Measurements from ENCODE around the gene STK32B.

STK32B gene

DNA sequence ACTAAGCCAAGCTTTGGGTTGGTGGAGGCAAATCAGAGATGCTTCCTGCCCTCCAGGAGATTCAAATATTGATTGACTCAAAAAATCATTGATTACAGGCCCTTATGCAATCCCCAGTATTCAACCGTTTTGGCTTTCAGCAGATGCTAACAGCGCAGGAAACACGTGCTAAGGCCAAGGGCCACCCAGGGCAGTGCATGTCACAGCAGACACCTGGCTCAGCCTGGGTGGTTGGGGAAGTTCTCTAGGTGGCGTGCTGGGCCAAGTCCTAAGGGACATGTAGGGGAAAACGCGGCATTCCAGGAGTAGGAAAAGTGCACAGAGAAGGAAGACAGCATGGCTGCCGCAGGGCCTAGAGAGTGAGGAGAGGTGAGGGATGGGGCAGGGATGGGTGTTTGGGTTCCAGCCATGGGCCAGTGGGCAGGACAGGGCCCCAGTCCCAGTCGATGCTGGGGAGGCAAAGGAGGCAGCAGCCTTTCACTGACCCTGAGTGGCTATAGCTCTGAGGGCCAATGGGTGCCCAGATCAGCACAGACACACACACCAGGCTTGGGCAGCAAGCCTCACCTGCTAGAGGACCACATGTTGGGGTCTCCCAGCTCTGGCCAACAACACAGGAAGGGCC is 418.0 kb downstream of the STK32B start:
- Histone ChIP-seq H3K27me3 (ENCODE audit: insufficient read depth, low read length) (no peaks in the 10 kb centered on the region), H3K9ac (ENCODE audit: low read length) (no peak overlapping the region), H2BK5ac (ENCODE audit: low read depth, low read length, poor library complexity) (no peak overlapping the region), H3K79me2 (ENCODE audit: control insufficient read depth, insufficient read depth, low read length, poor library complexity) (no peaks in the 10 kb centered on the region), H3K79me1 (ENCODE audit: low read length) (no peaks in the 10 kb centered on the region), H4K12ac (ENCODE audit: low read depth, low read length) (no peak overlapping the region), H3K36me3 (ENCODE audit: control insufficient read depth in 1 of 2, insufficient read depth in 2 of 2, low read length in 2 of 2) (no peaks in the 10 kb centered on the region), H3K14ac (ENCODE audit: low read length) (no peak overlapping the region), H3K18ac (ENCODE audit: low read length) (no peak overlapping the region), H2AFZ (ENCODE audit: insufficient read depth, low read length, poor library complexity) (no peak overlapping the region), H3K27ac (ENCODE audit: low read depth, low read length) (no peak overlapping the region), H3K4me3 (ENCODE audit: low read depth, low read length) (no peak overlapping the region), H4K8ac (ENCODE audit: low read depth, low read length) (no peak overlapping the region), H3K4me2 (ENCODE audit: low read length) (no peak overlapping the region), H2BK120ac (ENCODE audit: insufficient read depth, low read length, poor library complexity) (no peak overlapping the region), H3K4me1 (ENCODE audit: control insufficient read depth in 1 of 2, insufficient read depth in 2 of 2, low read length in 2 of 2) (peaks cover 3% of the 10 kb centered on the region in 2 experiments), H3K23ac (ENCODE audit: low read length) (no peak overlapping the region), H3K4ac (ENCODE audit: low read depth, low read length) (no peak overlapping the region), H4K91ac (ENCODE audit: low read depth, low read length) (no peak overlapping the region), H3K9me3 (ENCODE audit: insufficient read depth, low read depth, low read length) (no peaks in the 10 kb centered on the region), H2AK5ac (ENCODE audit: low read length) (no peak overlapping the region), H2BK12ac (ENCODE audit: low read length) (no peak overlapping the region)
- WGBS (ENCODE audit: extremely low coverage, insufficient coverage, insufficient read length): no CpG with 5 or more reads among the region's 8 CpGs
- DNase-seq: no peak

DNA sequence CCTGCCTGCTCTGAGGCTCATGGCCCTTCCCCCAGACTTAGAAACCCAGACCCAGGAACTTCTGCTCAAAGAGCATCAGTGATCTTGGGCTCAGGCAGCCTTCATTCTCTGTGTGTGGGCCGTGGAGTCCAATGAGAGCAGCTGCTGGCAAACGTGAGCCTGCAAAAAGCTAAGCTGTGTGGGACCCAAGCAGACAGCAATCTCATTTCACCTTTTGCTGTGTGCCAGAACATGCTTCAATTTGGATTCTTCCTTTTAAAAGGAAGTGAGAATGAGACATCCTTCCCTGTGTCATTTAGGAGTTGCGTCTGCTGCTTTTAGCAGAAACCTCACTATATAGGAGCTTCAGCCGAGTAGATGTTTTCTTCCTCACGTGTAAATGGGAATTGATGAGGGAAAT is 418.6 kb downstream of the STK32B start:
- Histone ChIP-seq H2AK5ac (ENCODE audit: low read length) (no peak overlapping the region), H3K18ac (ENCODE audit: low read length) (no peak overlapping the region), H3K4me1 (ENCODE audit: control insufficient read depth in 1 of 2, insufficient read depth in 2 of 2, low read length in 2 of 2) (peaks cover 3% of the 10 kb centered on the region in 2 experiments), H3K79me1 (ENCODE audit: low read length) (no peaks in the 10 kb centered on the region), H3K14ac (ENCODE audit: low read length) (no peak overlapping the region), H3K27ac (ENCODE audit: low read depth, low read length) (no peak overlapping the region), H3K4me3 (ENCODE audit: low read depth, low read length) (no peak overlapping the region), H3K9me3 (ENCODE audit: insufficient read depth, low read depth, low read length) (no peaks in the 10 kb centered on the region), H2BK12ac (ENCODE audit: low read length) (no peak overlapping the region), H3K4me2 (ENCODE audit: low read length) (no peak overlapping the region), H4K12ac (ENCODE audit: low read depth, low read length) (no peak overlapping the region), H3K79me2 (ENCODE audit: control insufficient read depth, insufficient read depth, low read length, poor library complexity) (no peaks in the 10 kb centered on the region), H2BK5ac (ENCODE audit: low read depth, low read length, poor library complexity) (no peak overlapping the region), H3K23ac (ENCODE audit: low read length) (no peak overlapping the region), H3K27me3 (ENCODE audit: insufficient read depth, low read length) (no peaks in the 10 kb centered on the region), H3K9ac (ENCODE audit: low read length) (no peak overlapping the region), H2BK120ac (ENCODE audit: insufficient read depth, low read length, poor library complexity) (no peak overlapping the region), H3K36me3 (ENCODE audit: control insufficient read depth in 1 of 2, insufficient read depth in 2 of 2, low read length in 2 of 2) (no peaks in the 10 kb centered on the region), H3K4ac (ENCODE audit: low read depth, low read length) (no peak overlapping the region), H4K8ac (ENCODE audit: low read depth, low read length) (no peak overlapping the region), H2AFZ (ENCODE audit: insufficient read depth, low read length, poor library complexity) (no peak overlapping the region), H4K91ac (ENCODE audit: low read depth, low read length) (no peak overlapping the region)
- no peak for DNase-seq
- no CpG with 5 or more reads among the region's 5 CpGs for WGBS (ENCODE audit: extremely low coverage, insufficient coverage, insufficient read length)

DNA sequence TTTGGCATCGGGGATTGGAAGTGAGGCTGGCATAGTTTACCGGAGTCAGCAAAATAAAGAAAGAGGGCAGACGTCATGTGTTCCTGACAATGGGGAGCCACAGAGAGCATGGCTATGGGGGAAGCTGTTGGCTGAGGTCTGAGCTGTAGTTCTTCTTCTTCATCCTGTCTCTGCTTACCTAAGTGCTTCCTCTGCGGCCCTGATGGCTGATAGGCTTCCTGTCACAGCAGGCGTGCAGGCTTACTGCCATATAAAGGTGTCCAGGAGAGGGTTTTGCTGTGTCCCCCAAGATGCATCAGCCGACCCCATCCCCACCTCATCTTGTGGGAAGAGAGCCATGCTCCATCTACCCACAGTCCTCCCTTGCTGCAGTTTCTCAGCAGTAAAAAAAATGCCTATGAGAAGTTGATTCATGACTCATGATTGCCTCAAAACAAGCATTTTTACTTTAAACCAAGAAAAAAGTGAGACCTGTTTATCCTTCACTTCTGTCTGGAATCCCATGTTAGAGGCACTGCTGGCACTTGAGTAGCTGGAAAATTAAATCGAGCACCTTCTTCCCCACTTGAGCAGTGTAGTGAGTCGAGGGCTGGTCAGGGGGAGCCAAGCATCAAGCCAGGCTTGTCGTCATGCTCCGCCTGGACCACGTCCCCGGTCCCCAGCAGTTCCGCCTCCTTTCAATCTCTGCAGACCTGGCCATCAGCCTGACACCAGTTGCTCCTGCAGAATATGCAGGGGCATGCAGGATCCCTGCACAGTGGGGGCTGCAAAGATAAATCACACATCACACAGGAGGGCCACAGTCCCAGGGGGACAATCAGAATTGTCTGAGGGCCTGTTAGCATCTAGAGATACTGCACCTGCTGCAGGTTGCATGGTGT is 419.3 kb downstream of the STK32B start:
- Histone ChIP-seq H3K9ac (ENCODE audit: low read length) (no peak overlapping the region), H2AFZ (ENCODE audit: insufficient read depth, low read length, poor library complexity) (no peak overlapping the region), H3K9me3 (ENCODE audit: insufficient read depth, low read depth, low read length) (no peaks in the 10 kb centered on the region), H3K4ac (ENCODE audit: low read depth, low read length) (no peak overlapping the region), H4K91ac (ENCODE audit: low read depth, low read length) (no peak overlapping the region), H2BK5ac (ENCODE audit: low read depth, low read length, poor library complexity) (no peak overlapping the region), H3K23ac (ENCODE audit: low read length) (no peak overlapping the region), H3K79me1 (ENCODE audit: low read length) (no peaks in the 10 kb centered on the region), H3K4me1 (ENCODE audit: control insufficient read depth in 1 of 2, insufficient read depth in 2 of 2, low read length in 2 of 2) (peaks cover 3% of the 10 kb centered on the region in 2 experiments), H3K14ac (ENCODE audit: low read length) (no peak overlapping the region), H3K18ac (ENCODE audit: low read length) (no peak overlapping the region), H3K4me3 (ENCODE audit: low read depth, low read length) (no peak overlapping the region), H2BK120ac (ENCODE audit: insufficient read depth, low read length, poor library complexity) (no peak overlapping the region), H3K4me2 (ENCODE audit: low read length) (no peak overlapping the region), H4K8ac (ENCODE audit: low read depth, low read length) (no peak overlapping the region), H3K27me3 (ENCODE audit: insufficient read depth, low read length) (no peaks in the 10 kb centered on the region), H3K36me3 (ENCODE audit: control insufficient read depth in 1 of 2, insufficient read depth in 2 of 2, low read length in 2 of 2) (no peaks in the 10 kb centered on the region), H3K79me2 (ENCODE audit: control insufficient read depth, insufficient read depth, low read length, poor library complexity) (no peaks in the 10 kb centered on the region), H4K12ac (ENCODE audit: low read depth, low read length) (no peak overlapping the region), H2AK5ac (ENCODE audit: low read length) (no peak overlapping the region), H3K27ac (ENCODE audit: low read depth, low read length) (no peak overlapping the region), H2BK12ac (ENCODE audit: low read length) (no peak overlapping the region)
- DNase-seq: no peak
- no CpG with 5 or more reads among the region's 13 CpGs for WGBS (ENCODE audit: extremely low coverage, insufficient coverage, insufficient read length)

DNA sequence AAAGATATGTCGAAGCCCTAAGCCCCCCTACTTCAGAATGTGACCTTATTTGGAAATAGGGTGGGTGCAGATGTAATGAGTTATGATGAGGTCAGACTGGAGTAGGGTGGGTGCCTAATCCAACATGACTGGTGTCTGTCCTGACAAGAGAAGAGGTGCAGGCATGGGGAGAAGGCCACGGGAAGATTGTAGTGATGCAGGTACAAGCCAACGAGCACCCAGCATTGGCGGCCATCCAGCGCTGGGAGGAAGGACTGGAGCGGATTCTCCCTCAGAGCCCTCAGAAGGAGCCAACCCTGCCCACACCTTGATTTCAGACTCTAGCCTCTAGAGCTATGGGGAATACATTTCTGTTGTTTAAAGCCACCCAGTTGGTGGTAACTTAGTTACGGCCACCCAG is 419.9 kb downstream of the STK32B start:
- H4K12ac ChIP-seq (ENCODE audit: low read depth, low read length): no peak overlapping the region
- no peaks in the 10 kb centered on the region for H3K4me1 ChIP-seq (ENCODE audit: control insufficient read depth in 1 of 2, insufficient read depth in 2 of 2, low read length in 2 of 2)
- no peak overlapping the region for H2BK5ac ChIP-seq (ENCODE audit: low read depth, low read length, poor library complexity)
- no peak for DNase-seq
- H3K27ac ChIP-seq (ENCODE audit: low read depth, low read length): no peak overlapping the region
- no peak overlapping the region for H2AK5ac ChIP-seq (ENCODE audit: low read length)
- no peaks in the 10 kb centered on the region for H3K36me3 ChIP-seq (ENCODE audit: control insufficient read depth in 1 of 2, insufficient read depth in 2 of 2, low read length in 2 of 2)
- H3K79me1 ChIP-seq (ENCODE audit: low read length): no peaks in the 10 kb centered on the region
- no peak overlapping the region for H3K23ac ChIP-seq (ENCODE audit: low read length)
- no peak overlapping the region for H4K8ac ChIP-seq (ENCODE audit: low read depth, low read length)
- H3K79me2 ChIP-seq (ENCODE audit: control insufficient read depth, insufficient read depth, low read length, poor library complexity): no peaks in the 10 kb centered on the region
- no peak overlapping the region for H3K4me2 ChIP-seq (ENCODE audit: low read length)
- H3K4ac ChIP-seq (ENCODE audit: low read depth, low read length): no peak overlapping the region
- WGBS (ENCODE audit: extremely low coverage, insufficient coverage, insufficient read length): no CpG with 5 or more reads among the region's 7 CpGs
- H2BK12ac ChIP-seq (ENCODE audit: low read length): no peak overlapping the region
- no peak overlapping the region for H3K18ac ChIP-seq (ENCODE audit: low read length)
- no peak overlapping the region for H3K4me3 ChIP-seq (ENCODE audit: low read depth, low read length)
- no peaks in the 10 kb centered on the region for H3K9me3 ChIP-seq (ENCODE audit: insufficient read depth, low read depth, low read length)
- no peak overlapping the region for H2AFZ ChIP-seq (ENCODE audit: insufficient read depth, low read length, poor library complexity)
- no peak overlapping the region for H2BK120ac ChIP-seq (ENCODE audit: insufficient read depth, low read length, poor library complexity)
- no peak overlapping the region for H4K91ac ChIP-seq (ENCODE audit: low read depth, low read length)
- no peaks in the 10 kb centered on the region for H3K27me3 ChIP-seq (ENCODE audit: insufficient read depth, low read length)
- H3K14ac ChIP-seq (ENCODE audit: low read length): no peak overlapping the region
- H3K9ac ChIP-seq (ENCODE audit: low read length): peak overlapping the region; percentile 44
